Adrenal gland (tissue), 5 donors: ENCODE results near the gene RAB10.
"Not testable (repeated sequence)": the region's sequence is repeated elsewhere in the genome, so short reads cannot be mapped to it uniquely, and the experiment has no call there.

Experiments
- POLR2A ChIP-seq, 2 donors: fragments of 450-650 bp; IDR thresholded peaks; one replicate each; pipeline ENCODE4 v1.6.1; 2017; ENCODE audit warnings: antibody characterized with exemption in 2 of 2, mild to moderate bottlenecking in 2 of 2, moderate library complexity in 1 of 2
- TF ChIP-seq, protein P1 (sequence below), 6 experiments: fragments of 450-650 bp in 4 of 6; fragments of 200-600 bp in 2 of 6; sonication (generic) in 1 of 6; IDR thresholded peaks; 1 replicate in 5 of 6; 2 replicates in 1 of 6; pipeline versions ENCODE4 v1.5.1 to v1.8.0; 2016 to 2021; ENCODE audit warnings: antibody characterized with exemption in 6 of 6, mild to moderate bottlenecking in 2 of 6, moderate library complexity in 1 of 6
- donor health status: DM: no; HTN: no; CAD: no.

DNA sequence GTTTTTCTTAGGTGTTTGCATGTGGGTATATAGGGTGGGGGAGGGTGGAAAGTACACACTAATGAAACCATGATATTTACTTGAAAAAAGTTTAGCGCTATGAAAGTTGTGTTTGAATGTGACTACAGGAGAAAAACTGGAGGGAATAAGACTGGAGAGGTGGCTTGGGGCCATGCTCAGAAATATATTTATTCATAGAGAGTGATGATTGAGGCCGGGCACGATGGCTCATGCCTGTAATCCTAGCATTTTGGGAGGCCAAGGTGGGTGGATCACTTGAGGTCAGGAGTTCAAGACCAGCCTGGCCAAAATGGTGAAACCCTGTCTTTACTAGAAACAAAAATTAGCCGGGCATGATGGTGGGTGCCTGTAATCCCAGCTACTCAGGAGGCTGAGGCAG, 55.0 kb downstream of the RAB10 start:
- TF ChIP-seq, protein P1, sequence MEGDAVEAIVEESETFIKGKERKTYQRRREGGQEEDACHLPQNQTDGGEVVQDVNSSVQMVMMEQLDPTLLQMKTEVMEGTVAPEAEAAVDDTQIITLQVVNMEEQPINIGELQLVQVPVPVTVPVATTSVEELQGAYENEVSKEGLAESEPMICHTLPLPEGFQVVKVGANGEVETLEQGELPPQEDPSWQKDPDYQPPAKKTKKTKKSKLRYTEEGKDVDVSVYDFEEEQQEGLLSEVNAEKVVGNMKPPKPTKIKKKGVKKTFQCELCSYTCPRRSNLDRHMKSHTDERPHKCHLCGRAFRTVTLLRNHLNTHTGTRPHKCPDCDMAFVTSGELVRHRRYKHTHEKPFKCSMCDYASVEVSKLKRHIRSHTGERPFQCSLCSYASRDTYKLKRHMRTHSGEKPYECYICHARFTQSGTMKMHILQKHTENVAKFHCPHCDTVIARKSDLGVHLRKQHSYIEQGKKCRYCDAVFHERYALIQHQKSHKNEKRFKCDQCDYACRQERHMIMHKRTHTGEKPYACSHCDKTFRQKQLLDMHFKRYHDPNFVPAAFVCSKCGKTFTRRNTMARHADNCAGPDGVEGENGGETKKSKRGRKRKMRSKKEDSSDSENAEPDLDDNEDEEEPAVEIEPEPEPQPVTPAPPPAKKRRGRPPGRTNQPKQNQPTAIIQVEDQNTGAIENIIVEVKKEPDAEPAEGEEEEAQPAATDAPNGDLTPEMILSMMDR (IDR thresholded peaks at IDR 0.05), result not testable (repeated sequence)
- TF ChIP-seq POLR2A (IDR thresholded peaks at IDR 0.05), result not testable (repeated sequence)
